ENCODE measurements around the gene CLDN24. TPM values are rescaled to one million over a fixed set of nuclear protein-coding genes. Genes with fewer than 3 reads are reported as not detected.

Gene CLDN24
- total and polyA plus RNA-seq, 7 experiments from 2014 or later, result not detected

DNA sequence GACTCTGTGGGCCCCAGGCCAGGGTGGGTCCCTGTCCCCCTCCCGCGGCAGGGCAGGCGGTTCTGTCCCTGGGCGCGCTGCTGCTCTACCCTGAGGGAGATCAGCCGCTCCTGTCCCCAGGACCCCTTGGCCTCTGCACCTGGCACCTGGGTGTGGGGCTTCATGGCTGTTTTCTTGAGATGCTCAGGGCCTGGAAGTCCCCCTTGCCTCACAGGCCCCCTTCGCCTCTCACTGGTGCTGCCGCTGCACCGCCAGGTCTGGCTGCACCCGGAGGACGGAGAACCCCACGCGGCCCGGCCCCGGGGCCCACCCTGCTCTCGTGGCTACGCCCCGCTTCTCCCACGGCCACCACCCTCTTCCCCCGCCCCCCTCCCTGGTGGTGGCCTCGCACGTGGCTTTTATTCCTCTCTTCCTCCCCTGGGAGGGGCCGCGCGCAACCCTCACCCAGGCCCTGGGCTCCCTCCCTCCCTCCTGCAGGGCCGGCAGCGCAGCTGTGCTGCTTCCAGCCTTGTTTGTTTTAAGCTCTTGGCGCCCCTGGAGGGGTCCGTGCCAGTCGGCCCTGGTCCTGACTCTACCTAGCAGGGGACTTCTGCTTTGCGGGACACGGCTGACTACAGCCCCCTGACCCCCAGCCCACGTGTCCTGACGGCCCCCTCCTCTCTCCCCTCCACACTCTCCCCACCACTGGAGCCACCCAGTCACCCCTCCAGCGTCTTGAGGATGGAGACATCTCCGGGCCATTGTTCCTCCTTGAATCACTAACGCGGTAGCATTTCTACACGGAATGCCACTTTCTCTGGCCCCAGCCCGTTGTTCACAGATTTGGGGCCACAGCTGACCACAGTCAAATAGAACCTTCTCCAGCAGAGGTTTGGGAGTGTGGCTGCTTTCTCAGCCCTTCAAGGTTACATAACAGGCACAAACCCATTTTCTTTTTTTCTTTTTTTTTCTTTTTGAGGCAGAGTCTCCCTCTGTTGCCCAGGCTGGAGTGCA, 20.6 kb upstream of the CLDN24 start:
- CTCF ChIA-PET, result no interaction called here
- Histone ChIP-seq H3K27ac (ENCODE audit: low read depth, low read length) (no peak overlapping the region), H3K27me3 (ENCODE audit: control insufficient read depth in 2 of 2, insufficient read depth in 2 of 2, low read length in 2 of 2) (no peaks in the 10 kb centered on the region), H3K9me3 (ENCODE audit: control insufficient read depth in 2 of 3, low read length in 3 of 3) (no peaks in the 10 kb centered on the region), H3K4me1 (ENCODE audit: control insufficient read depth in 2 of 2, insufficient read depth in 2 of 2, low read length in 2 of 2) (no peaks in the 10 kb centered on the region), H3K4me3 (ENCODE audit: low read length) (no peak overlapping the region), H3K36me3 (ENCODE audit: control insufficient read depth in 2 of 3, insufficient read depth in 3 of 3, low read length in 3 of 3) (no peaks in the 10 kb centered on the region)
- intact Hi-C loops (cut with micrococcal nuclease), result no loop called here
- peak; percentile 46 for ATAC-seq
- no peak for DNase-seq
- H3K9me3 Mint-ChIP-seq, result no peaks in the 10 kb centered on the region
- H3K36me3 Mint-ChIP-seq, result no peaks in the 10 kb centered on the region
- peaks cover 0 to 5% (median 0%) of the 10 kb centered on the region in 7 donors for H3K4me1 Mint-ChIP-seq
- POLR2A ChIA-PET, result no interaction called here
- H3K27ac Mint-ChIP-seq, result no peak overlapping the region
- peak overlapping the region in 4 of 10 donors; percentile 8 to 66 (median 28) for H3K4me3 Mint-ChIP-seq
- peaks cover 10 to 27% (median 26%) of the 10 kb centered on the region in 5 donors for H3K27me3 Mint-ChIP-seq

GRCh38 chr4:183337833-183338232, 15.6 kb upstream of the CLDN24 start:
- Histone ChIP-seq H3K4me1 (ENCODE audit: control insufficient read depth in 2 of 2, insufficient read depth in 2 of 2, low read length in 2 of 2) (no peaks in the 10 kb centered on the region), H3K36me3 (ENCODE audit: control insufficient read depth in 2 of 3, insufficient read depth in 3 of 3, low read length in 3 of 3) (no peaks in the 10 kb centered on the region), H3K27ac (ENCODE audit: low read depth, low read length) (no peak overlapping the region), H3K9me3 (ENCODE audit: control insufficient read depth in 2 of 3, low read length in 3 of 3) (no peaks in the 10 kb centered on the region), H3K4me3 (ENCODE audit: low read length) (no peak overlapping the region), H3K27me3 (ENCODE audit: control insufficient read depth in 2 of 2, insufficient read depth in 2 of 2, low read length in 2 of 2) (no peaks in the 10 kb centered on the region)
- no peaks in the 10 kb centered on the region for H3K9me3 Mint-ChIP-seq
- peaks cover 0 to 4% (median 0%) of the 10 kb centered on the region in 5 donors for H3K36me3 Mint-ChIP-seq
- ATAC-seq (no peak), DNase-seq (no peak)
- no peak overlapping the region for H3K4me3 Mint-ChIP-seq
- ChIA-PET CTCF (no interaction called here), POLR2A (no interaction called here)
- intact Hi-C loops (cut with micrococcal nuclease), result no loop called here
- H3K27me3 Mint-ChIP-seq, result peaks cover 7 to 14% (median 12%) of the 10 kb centered on the region in 5 donors
- no peak overlapping the region for H3K27ac Mint-ChIP-seq
- H3K4me1 Mint-ChIP-seq, result peaks cover 0 to 4% (median 0%) of the 10 kb centered on the region in 7 donors

DNA sequence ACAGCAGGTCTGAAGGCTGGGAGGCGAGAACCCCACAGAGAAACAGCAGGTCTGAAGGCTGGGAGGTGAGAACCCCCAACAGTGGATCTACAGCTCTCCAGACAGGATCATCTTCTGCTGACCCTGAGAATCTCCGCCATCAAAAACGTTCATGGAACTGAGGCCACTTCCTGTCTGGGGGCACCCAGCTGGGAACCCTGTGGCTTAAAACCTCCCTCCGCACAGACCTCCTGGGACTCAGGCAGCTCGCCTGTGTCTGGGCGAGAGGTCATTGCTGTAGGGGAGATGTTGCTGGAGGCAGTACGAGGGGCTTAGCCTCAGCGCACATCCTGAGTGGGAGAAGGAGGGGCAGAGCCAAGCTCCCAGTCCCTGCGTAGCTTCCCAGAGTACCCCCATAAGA, 15.1 kb upstream of the CLDN24 start:
- peaks cover 12 to 18% (median 15%) of the 10 kb centered on the region in 5 donors for H3K27me3 Mint-ChIP-seq
- H3K4me3 ChIP-seq (ENCODE audit: low read length), result no peak overlapping the region
- no peaks in the 10 kb centered on the region for H3K9me3 ChIP-seq (ENCODE audit: control insufficient read depth in 2 of 3, low read length in 3 of 3)
- H3K36me3 Mint-ChIP-seq, result peaks cover 0 to 7% (median 0%) of the 10 kb centered on the region in 5 donors
- ChIA-PET CTCF (no interaction called here), POLR2A (no interaction called here)
- intact Hi-C loops (cut with micrococcal nuclease), result no loop called here
- H3K27ac ChIP-seq (ENCODE audit: low read depth, low read length), result no peak overlapping the region
- no peaks in the 10 kb centered on the region for H3K4me1 ChIP-seq (ENCODE audit: control insufficient read depth in 2 of 2, insufficient read depth in 2 of 2, low read length in 2 of 2)
- no peaks in the 10 kb centered on the region for H3K9me3 Mint-ChIP-seq
- no peak for DNase-seq
- H3K4me1 Mint-ChIP-seq, result peaks cover 0 to 4% (median 0%) of the 10 kb centered on the region in 7 donors
- H3K4me3 Mint-ChIP-seq, result no peak overlapping the region
- no peaks in the 10 kb centered on the region for H3K27me3 ChIP-seq (ENCODE audit: control insufficient read depth in 2 of 2, insufficient read depth in 2 of 2, low read length in 2 of 2)
- no peak for ATAC-seq
- no peaks in the 10 kb centered on the region for H3K36me3 ChIP-seq (ENCODE audit: control insufficient read depth in 2 of 3, insufficient read depth in 3 of 3, low read length in 3 of 3)
- H3K27ac Mint-ChIP-seq, result no peak overlapping the region

DNA sequence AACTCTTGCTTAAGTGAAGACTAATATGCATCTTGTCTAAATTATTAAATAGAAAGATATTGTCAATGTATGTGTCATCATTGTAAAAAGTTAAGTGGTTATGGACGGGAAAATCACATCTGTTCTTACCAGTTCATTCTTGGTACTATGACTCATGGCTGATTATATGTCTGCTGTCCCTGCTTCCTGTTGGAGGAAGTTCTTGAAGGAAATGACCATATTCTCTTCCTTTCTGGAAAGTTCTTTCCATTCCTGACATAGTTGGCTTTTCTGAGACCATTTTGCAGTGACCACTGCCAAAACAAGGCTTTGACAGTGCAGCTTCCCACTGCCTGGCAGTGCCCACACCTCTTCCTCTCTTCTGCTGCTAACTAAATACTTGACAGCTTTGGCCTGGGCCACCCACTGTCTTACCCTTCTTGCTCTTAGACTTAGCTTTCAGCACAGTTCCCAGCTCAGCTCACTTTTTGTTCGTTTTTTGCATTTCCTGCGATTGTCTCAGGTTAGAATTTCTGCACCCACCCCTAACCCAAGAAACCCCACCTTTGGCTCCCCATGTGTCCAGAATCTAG, 13.2 kb upstream of the CLDN24 start:
- ATAC-seq, result no peak
- no peak for DNase-seq
- no peaks in the 10 kb centered on the region for H3K9me3 ChIP-seq (ENCODE audit: control insufficient read depth in 2 of 3, low read length in 3 of 3)
- no peak overlapping the region for H3K27ac ChIP-seq (ENCODE audit: low read depth, low read length)
- H3K4me1 ChIP-seq (ENCODE audit: control insufficient read depth in 2 of 2, insufficient read depth in 2 of 2, low read length in 2 of 2), result no peaks in the 10 kb centered on the region
- peak overlapping the region in 1 of 9 donors; percentile 8 for H3K27ac Mint-ChIP-seq
- H3K4me1 Mint-ChIP-seq, result peaks cover 0 to 4% (median 0%) of the 10 kb centered on the region in 7 donors
- no peaks in the 10 kb centered on the region for H3K27me3 ChIP-seq (ENCODE audit: control insufficient read depth in 2 of 2, insufficient read depth in 2 of 2, low read length in 2 of 2)
- peaks cover 0 to 7% (median 0%) of the 10 kb centered on the region in 5 donors for H3K36me3 Mint-ChIP-seq
- peaks cover 5 to 21% (median 18%) of the 10 kb centered on the region in 5 donors for H3K27me3 Mint-ChIP-seq
- ChIA-PET CTCF (no interaction called here), POLR2A (no interaction called here)
- no peak overlapping the region for H3K4me3 Mint-ChIP-seq
- intact Hi-C loops (cut with micrococcal nuclease), result no loop called here
- H3K36me3 ChIP-seq (ENCODE audit: control insufficient read depth in 2 of 3, insufficient read depth in 3 of 3, low read length in 3 of 3), result no peaks in the 10 kb centered on the region
- no peak overlapping the region for H3K4me3 ChIP-seq (ENCODE audit: low read length)
- no peaks in the 10 kb centered on the region for H3K9me3 Mint-ChIP-seq

GRCh38 chr4:183333983-183334382, 11.8 kb upstream of the CLDN24 start:
- Mint-ChIP-seq H3K4me3 (no peak overlapping the region), H3K27me3 (peaks cover 5 to 21% (median 18%) of the 10 kb centered on the region in 5 donors), H3K9me3 (peaks cover 0 to 6% (median 0%) of the 10 kb centered on the region in 11 donors), H3K4me1 (peaks cover 0 to 4% (median 0%) of the 10 kb centered on the region in 7 donors), H3K27ac (no peak overlapping the region), H3K36me3 (peaks cover 0 to 7% (median 0%) of the 10 kb centered on the region in 5 donors)
- ChIA-PET CTCF (no interaction called here), POLR2A (no interaction called here)
- H3K4me1 ChIP-seq (ENCODE audit: control insufficient read depth in 2 of 2, insufficient read depth in 2 of 2, low read length in 2 of 2), result no peaks in the 10 kb centered on the region
- H3K36me3 ChIP-seq (ENCODE audit: control insufficient read depth in 2 of 3, insufficient read depth in 3 of 3, low read length in 3 of 3), result no peaks in the 10 kb centered on the region
- DNase-seq, result no peak
- no peak overlapping the region for H3K27ac ChIP-seq (ENCODE audit: low read depth, low read length)
- H3K4me3 ChIP-seq (ENCODE audit: low read length), result no peak overlapping the region
- intact Hi-C loops (cut with micrococcal nuclease), result no loop called here
- no peaks in the 10 kb centered on the region for H3K9me3 ChIP-seq (ENCODE audit: control insufficient read depth in 2 of 3, low read length in 3 of 3)
- no peaks in the 10 kb centered on the region for H3K27me3 ChIP-seq (ENCODE audit: control insufficient read depth in 2 of 2, insufficient read depth in 2 of 2, low read length in 2 of 2)
- no peak for ATAC-seq

GRCh38 chr4:183333202-183333601, 11.0 kb upstream of the CLDN24 start:
- Mint-ChIP-seq H3K9me3 (peaks cover 0 to 9% (median 0%) of the 10 kb centered on the region in 11 donors), H3K27ac (no peak overlapping the region)
- CTCF ChIA-PET, result no interaction called here

More at GRCh38 chr4:183333202-183333601, 11.0 kb upstream of the CLDN24 start:
- ATAC-seq, result no peak
- Mint-ChIP-seq H3K4me1 (peaks cover 0 to 4% (median 0%) of the 10 kb centered on the region in 7 donors), H3K36me3 (peaks cover 0 to 9% (median 0%) of the 10 kb centered on the region in 5 donors), H3K4me3 (peak overlapping the region in 1 of 10 donors; percentile 0), H3K27me3 (peaks cover 5 to 21% (median 18%) of the 10 kb centered on the region in 5 donors)
- H3K4me1 ChIP-seq (ENCODE audit: control insufficient read depth in 2 of 2, insufficient read depth in 2 of 2, low read length in 2 of 2), result no peaks in the 10 kb centered on the region
- no peak for DNase-seq
- no peak overlapping the region for H3K27ac ChIP-seq (ENCODE audit: low read depth, low read length)
- POLR2A ChIA-PET, result no interaction called here
- no peaks in the 10 kb centered on the region for H3K27me3 ChIP-seq (ENCODE audit: control insufficient read depth in 2 of 2, insufficient read depth in 2 of 2, low read length in 2 of 2)
- intact Hi-C loops (cut with micrococcal nuclease), result no loop called here
- H3K4me3 ChIP-seq (ENCODE audit: low read length), result no peak overlapping the region
- no peaks in the 10 kb centered on the region for H3K36me3 ChIP-seq (ENCODE audit: control insufficient read depth in 2 of 3, insufficient read depth in 3 of 3, low read length in 3 of 3)
- no peaks in the 10 kb centered on the region for H3K9me3 ChIP-seq (ENCODE audit: control insufficient read depth in 2 of 3, low read length in 3 of 3)
